Endometrial microvascular endothelial cells (primary cell): ENCODE results near the gene DPY19L2. TPM values are rescaled to one million over a fixed set of nuclear protein-coding genes. Genes with fewer than 3 reads are reported as not detected.
"Not testable (repeated sequence)": the region's sequence is repeated elsewhere in the genome, so short reads cannot be mapped to it uniquely, and the experiment has no call there.

Experiments used
- in situ Hi-C: cut with HindIII; loops from 2 replicates; pipeline ENCODE4 v1.10.0; 2017; ENCODE audit warnings: low sequenced_read_pairs, low pct_unique_long_range_greater_than_20kb; ENCODE audit errors: inconsistent ontology term
- total RNA-seq: library from RNA; depleted of rRNA; stranded (reverse); fragments of >200 nt; gene quantifications from one replicate; pipeline ENCODE4 v1.2.3, GENCODE V29; 2015; ENCODE audit errors: inconsistent ontology term

The DPY19L2 gene
- total RNA-seq, 1 donor from 2014 or later: 0.74 TPM

DNA sequence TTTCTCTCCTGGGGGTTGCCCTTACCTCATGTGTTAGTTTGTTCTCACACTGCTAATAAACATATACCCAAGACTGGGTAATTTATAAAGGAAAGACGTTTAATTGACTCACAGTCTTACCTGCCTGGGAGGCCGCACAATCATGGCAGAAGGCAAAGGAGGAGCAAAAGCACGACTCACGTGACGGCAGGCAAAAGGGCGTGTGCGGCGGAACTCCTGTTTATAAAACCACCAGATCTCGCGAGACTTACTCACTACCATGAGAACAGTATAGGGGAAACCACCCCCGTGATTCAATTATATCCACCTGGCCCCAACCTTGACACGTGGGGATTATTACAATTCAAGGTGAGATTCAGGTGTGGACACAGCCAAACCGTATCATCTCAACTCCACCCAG lies 116.9 kb downstream of the DPY19L2 start:
- in situ Hi-C loops: not testable (repeated sequence)

GRCh38 chr12:63549034-63549433 lies 119.3 kb downstream of the DPY19L2 start:
- in situ Hi-C loops: not testable (repeated sequence)

DNA sequence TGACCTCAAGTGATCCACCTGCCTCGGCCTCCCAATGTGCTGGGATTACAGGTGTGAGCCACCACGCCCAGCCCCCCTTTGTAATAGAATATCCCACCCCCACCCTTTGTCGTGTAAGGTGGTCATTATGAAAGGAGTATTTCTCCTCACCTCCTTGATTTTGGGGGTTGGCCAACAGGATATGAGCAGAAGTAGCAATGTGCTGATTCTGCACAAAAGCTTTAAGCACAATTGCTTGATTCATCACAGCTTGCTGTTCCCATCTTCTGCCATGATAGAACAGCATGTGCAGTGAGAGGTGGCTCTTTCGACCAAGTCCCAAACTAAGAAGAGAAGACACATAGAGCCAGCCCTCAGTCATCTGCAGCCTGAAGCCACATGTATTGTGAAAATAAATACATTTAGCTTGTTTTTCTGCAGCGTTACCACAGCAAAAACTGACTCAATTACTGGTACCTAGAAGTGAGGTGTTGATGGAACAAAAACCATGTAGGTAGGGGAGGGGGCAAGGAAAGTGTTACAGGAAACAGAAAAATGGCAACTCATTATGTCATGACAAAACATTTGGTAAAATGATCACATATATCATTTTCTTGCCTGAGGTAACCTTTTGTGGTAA lies 122.9 kb downstream of the DPY19L2 start:
- in situ Hi-C loops: not testable (repeated sequence)

GRCh38 chr12:63538656-63539055 lies 129.6 kb downstream of the DPY19L2 start:
- in situ Hi-C loops: not testable (repeated sequence)

- in situ Hi-C loops: not testable (repeated sequence)
Measured at GRCh38 chr12:63537838-63538237, 130.5 kb downstream of the DPY19L2 start.

DNA sequence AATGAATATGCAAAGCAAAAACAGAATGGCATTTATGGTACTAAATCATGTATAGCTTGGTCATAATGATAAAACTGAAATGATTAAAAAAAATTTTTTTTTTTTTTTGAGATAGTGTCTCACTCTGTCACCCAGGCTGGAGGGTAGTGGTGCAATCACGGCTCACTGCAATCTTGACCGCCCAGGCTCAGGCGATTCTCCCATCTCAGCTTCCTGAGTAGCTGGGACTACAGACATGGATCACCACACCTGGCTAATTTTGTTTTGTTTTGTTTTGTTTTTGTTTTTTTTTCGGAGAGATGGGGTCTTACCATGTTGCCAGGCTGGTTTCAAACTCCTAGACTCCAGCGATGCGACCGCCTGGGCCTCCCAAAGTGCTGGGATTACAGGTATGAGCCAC lies 138.7 kb downstream of the DPY19L2 start:
- in situ Hi-C loops: not testable (repeated sequence)

DNA sequence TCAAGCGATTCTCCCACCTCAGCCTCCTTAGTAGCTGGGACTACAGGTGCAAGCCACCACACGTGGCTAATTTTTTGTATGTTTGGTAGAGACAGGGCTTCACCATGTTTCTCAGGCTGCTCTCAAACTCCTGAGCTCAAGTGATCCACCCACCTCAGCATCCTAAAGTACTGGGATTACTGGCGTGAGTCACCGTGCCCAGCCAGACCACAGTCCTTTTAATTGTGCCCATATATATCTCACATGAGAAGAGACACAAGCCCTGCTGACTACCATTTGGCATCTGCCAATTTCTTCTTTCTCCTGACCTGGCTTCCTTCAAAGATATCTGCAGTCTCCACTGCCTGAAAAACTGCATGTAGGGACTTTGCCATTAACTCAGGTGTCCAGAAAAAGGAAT lies 142.5 kb downstream of the DPY19L2 start:
- in situ Hi-C loops: no loop called here

DNA sequence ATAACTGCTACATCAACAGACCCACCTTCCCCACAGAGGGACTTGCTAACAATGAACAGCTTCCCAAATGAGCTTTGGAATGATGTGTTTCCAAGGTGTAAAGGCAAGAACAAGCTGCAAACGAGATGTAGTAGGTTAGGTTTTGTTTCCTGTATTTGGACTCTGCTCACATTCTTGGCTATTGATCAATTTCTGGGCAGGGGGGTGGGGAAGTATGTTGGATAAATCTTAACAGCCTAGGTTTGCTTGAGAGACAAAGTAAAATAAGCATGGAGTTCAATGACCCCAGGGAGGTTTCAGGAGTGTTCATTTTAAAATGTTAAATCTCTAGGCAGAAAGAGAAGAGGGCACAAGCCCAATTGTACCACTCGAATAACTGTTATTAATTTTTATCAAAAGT lies 146.6 kb downstream of the DPY19L2 start:
- in situ Hi-C loops: no loop called here

Other genes starting within 250 kb of the DPY19L2 start
- gene RXYLT1, start 111.4 kb upstream of the DPY19L2 start, total RNA-seq: 18.8 TPM
- gene SRGAP1, start 176.2 kb upstream of the DPY19L2 start, total RNA-seq: 8.4 TPM